Loucy (cell line): ENCODE data around the gene TRPM2.

Experiments used
- H2AFZ ChIP-seq: fragments of 200-600 bp; sonication (generic); 2 replicates; pipeline ENCODE4 v1.6.0; 2016; ENCODE audit warnings: antibody characterized with exemption, mild to moderate bottlenecking, low read length, moderate library complexity
- H3F3A ChIP-seq: fragments of 200-600 bp; 2 replicates; pipeline ENCODE4 v1.6.0; 2016; ENCODE audit warnings: antibody characterized with exemption, low read depth, mild to moderate bottlenecking
- H3K27me3 ChIP-seq: fragments of 200-600 bp; sonication (generic); 2 replicates; pipeline ENCODE4 v1.6.1; 2014; ENCODE audit warnings: low read length, mild to moderate bottlenecking; ENCODE audit not compliant: insufficient read depth, poor library complexity, severe bottlenecking
- H3K36me3 ChIP-seq: fragments of 200-600 bp; sonication (generic); 2 replicates; pipeline ENCODE4 v1.6.1; 2016; ENCODE audit warnings: low read length; ENCODE audit not compliant: insufficient read depth
- H3K4me1 ChIP-seq: fragments of 200-600 bp; sonication (generic); 2 replicates; pipeline ENCODE4 v1.5.1; 2014; ENCODE audit warnings: low read length, mild to moderate bottlenecking; ENCODE audit not compliant: insufficient read depth, poor library complexity, severe bottlenecking
- H3K4me2 ChIP-seq: fragments of 200-600 bp; sonication (generic); 2 replicates; pipeline ENCODE4 v1.6.0; 2014; ENCODE audit warnings: antibody characterized with exemption, low read length, low read depth, mild to moderate bottlenecking; ENCODE audit not compliant: poor library complexity, severe bottlenecking
- H3K4me3 ChIP-seq: fragments of 200-600 bp; sonication (generic); 2 replicates; pipeline ENCODE4 v1.5.1; 2014; ENCODE audit warnings: low read length, mild to moderate bottlenecking, mixed read lengths; ENCODE audit not compliant: poor library complexity, severe bottlenecking
- H3K79me2 ChIP-seq: fragments of 200-600 bp; sonication (generic); 2 replicates; pipeline ENCODE4 v1.6.1; 2014; ENCODE audit warnings: low read length; ENCODE audit not compliant: insufficient read depth
- H3K9ac ChIP-seq: fragments of 200-600 bp; sonication (generic); 2 replicates; pipeline ENCODE4 v1.6.0; 2014; ENCODE audit warnings: mild to moderate bottlenecking, low read depth, low read length, moderate library complexity; ENCODE audit not compliant: poor library complexity, severe bottlenecking
- H3K9me2 ChIP-seq: fragments of 200-600 bp; sonication (generic); replicated peaks from 2 replicates; pipeline ENCODE4 v1.6.1; 2016; ENCODE audit warnings: low read depth, low read length, mixed read lengths
- H3K9me3 ChIP-seq: fragments of 200-600 bp; sonication (generic); 2 replicates; pipeline ENCODE4 v1.6.1; 2014; ENCODE audit warnings: mild to moderate bottlenecking, antibody characterized with exemption, low read length, low read depth; ENCODE audit not compliant: insufficient read depth
- H4K20me1 ChIP-seq: fragments of 200-600 bp; sonication (generic); 2 replicates; pipeline ENCODE4 v1.6.0; 2014; ENCODE audit warnings: antibody characterized with exemption, low read length, mild to moderate bottlenecking; ENCODE audit not compliant: insufficient read depth, poor library complexity, severe bottlenecking
- EZH2phosphoT487 ChIP-seq: fragments of 200-600 bp; IDR thresholded peaks from 2 replicates; pipeline ENCODE4 v1.6.1; 2018; ENCODE audit warnings: antibody characterized with exemption, mild to moderate bottlenecking, moderate library complexity, borderline replicate concordance
- TF ChIP-seq, protein P1 (sequence below): fragments of 200-600 bp; sonication (generic); conservative IDR thresholded peaks from 2 replicates; pipeline ENCODE4 v1.5.1; 2014; ENCODE audit warnings: mild to moderate bottlenecking, antibody characterized with exemption, low read length

Gene TRPM2

DNA sequence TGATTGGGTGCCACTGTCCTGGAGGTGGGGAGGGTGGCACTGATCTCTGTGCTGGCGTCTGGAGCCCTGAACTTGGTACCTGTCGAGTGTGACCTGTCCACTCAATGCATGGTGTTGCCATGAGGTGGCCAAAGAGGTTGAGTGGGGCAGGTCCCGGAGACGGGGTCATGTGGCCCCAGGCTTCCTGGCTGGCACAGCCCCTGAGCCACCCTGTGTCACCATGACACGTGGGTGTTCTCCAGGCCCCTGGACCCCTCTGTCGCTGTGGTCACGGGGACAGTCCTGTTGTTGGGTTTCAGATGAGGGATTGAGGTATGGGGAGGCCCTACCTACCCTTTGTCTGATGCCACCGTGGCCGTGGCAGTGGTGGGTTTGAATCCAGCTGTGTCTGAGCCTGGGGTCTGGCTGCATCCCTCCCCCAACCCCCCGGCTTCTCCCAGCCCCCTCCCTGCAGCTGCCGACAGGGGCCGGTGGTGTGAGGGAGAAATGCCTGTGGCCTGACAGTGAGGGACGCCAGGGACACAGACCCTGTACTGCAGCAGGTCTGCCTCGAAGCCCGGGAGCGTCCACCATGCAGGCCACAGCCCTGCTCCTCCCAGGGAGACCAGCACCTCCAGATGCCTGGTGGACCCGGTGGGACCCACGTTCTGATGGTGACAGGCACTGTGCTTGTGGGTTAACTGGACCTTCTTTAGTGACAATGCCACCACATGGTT, 12.0 kb downstream of the TRPM2 start:
- Histone ChIP-seq H2AFZ (no peak overlapping the region), H3K9me3 (peaks cover 9% of the 10 kb centered on the region; the same call in 1 of the 2 replicates), H3F3A (no peaks in the 10 kb centered on the region), H3K9ac (no peak overlapping the region), H3K4me3 (no peak overlapping the region), H4K20me1 (no peaks in the 10 kb centered on the region), H3K9me2 (no peaks in the 10 kb centered on the region), H3K27me3 (no peaks in the 10 kb centered on the region), H3K79me2 (no peaks in the 10 kb centered on the region), H3K36me3 (no peaks in the 10 kb centered on the region), H3K4me2 (no peak overlapping the region), H3K4me1 (no peaks in the 10 kb centered on the region)
- TF ChIP-seq, protein P1, sequence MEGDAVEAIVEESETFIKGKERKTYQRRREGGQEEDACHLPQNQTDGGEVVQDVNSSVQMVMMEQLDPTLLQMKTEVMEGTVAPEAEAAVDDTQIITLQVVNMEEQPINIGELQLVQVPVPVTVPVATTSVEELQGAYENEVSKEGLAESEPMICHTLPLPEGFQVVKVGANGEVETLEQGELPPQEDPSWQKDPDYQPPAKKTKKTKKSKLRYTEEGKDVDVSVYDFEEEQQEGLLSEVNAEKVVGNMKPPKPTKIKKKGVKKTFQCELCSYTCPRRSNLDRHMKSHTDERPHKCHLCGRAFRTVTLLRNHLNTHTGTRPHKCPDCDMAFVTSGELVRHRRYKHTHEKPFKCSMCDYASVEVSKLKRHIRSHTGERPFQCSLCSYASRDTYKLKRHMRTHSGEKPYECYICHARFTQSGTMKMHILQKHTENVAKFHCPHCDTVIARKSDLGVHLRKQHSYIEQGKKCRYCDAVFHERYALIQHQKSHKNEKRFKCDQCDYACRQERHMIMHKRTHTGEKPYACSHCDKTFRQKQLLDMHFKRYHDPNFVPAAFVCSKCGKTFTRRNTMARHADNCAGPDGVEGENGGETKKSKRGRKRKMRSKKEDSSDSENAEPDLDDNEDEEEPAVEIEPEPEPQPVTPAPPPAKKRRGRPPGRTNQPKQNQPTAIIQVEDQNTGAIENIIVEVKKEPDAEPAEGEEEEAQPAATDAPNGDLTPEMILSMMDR = no peak
- no peak for TF ChIP-seq EZH2phosphoT487

GRCh38 chr21:44365967-44366585, 12.7 kb downstream of the TRPM2 start:
- no peak for TF ChIP-seq EZH2phosphoT487
- TF ChIP-seq, protein P1 = no peak
- Histone ChIP-seq H3K9me3 (peaks cover 10% of the 10 kb centered on the region; the same call in 1 of the 2 replicates), H3K4me3 (no peak overlapping the region), H3K9me2 (no peaks in the 10 kb centered on the region), H3K79me2 (no peaks in the 10 kb centered on the region), H3K4me2 (no peak overlapping the region), H3K4me1 (no peaks in the 10 kb centered on the region), H4K20me1 (no peaks in the 10 kb centered on the region), H2AFZ (no peak overlapping the region), H3F3A (no peaks in the 10 kb centered on the region), H3K9ac (no peak overlapping the region), H3K36me3 (no peaks in the 10 kb centered on the region), H3K27me3 (no peaks in the 10 kb centered on the region)

- no peak for TF ChIP-seq EZH2phosphoT487
- TF ChIP-seq, protein P1 = no peak
- no peak overlapping the region for H3K9ac ChIP-seq
- no peaks in the 10 kb centered on the region for H4K20me1 ChIP-seq
These were observed 13.3 kb downstream of the TRPM2 start for GRCh38 chr21:44366586-44367211.

More at GRCh38 chr21:44366586-44367211, 13.3 kb downstream of the TRPM2 start:
- Histone ChIP-seq H3F3A (no peaks in the 10 kb centered on the region), H3K4me1 (no peaks in the 10 kb centered on the region), H3K36me3 (no peaks in the 10 kb centered on the region), H2AFZ (no peak overlapping the region), H3K27me3 (no peaks in the 10 kb centered on the region), H3K4me2 (no peak overlapping the region), H3K9me2 (no peaks in the 10 kb centered on the region), H3K79me2 (no peaks in the 10 kb centered on the region), H3K9me3 (peaks cover 10% of the 10 kb centered on the region; the same call in 1 of the 2 replicates), H3K4me3 (no peak overlapping the region)
